ENCODE results near the gene LRRC4C.

The LRRC4C gene

DNA sequence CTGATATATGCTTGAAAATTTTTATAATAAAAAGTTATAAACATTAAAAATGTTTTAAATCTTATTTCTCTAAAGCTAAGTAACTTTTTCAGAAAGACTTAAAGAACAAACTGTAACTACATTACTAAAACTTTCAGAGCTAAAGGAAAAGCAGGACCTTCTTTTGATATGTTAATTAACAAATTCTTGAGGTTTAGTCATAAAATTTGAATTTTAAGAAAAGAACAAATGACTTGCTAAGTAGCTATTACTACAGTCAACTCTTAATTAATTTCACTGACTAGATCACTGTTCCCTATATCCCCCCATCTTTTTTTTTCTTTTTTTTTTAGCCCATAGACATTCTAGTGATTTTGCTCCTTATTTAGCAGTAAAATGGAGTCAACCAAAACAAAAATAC lies 344.4 kb downstream of the LRRC4C start:
- Mint-ChIP-seq H3K4me3 (no peak overlapping the region), H3K27ac (ENCODE audit: low read depth) (no peak overlapping the region)
- no peak for DNase-seq (ENCODE audit: low spot score in 2 of 2)

DNA sequence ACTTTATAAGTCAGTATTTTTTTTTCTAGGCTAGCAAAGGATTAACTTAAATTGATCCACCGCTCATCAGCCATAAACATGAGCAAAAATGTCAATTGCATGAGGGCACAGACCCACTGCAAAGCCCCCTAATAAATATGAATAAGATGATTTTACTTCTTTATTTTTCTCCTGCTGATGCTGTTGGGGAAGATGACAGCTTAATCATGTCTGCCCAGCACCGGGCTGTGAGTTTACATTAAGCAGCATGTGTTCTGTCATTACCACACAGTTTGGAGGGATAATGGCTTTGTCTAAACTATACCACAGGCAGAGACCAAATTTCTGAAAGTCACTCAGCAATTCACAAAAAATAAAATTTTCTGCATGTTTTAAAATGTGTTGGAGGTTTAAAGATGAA lies 346.3 kb downstream of the LRRC4C start:
- Mint-ChIP-seq H3K4me3 (no peak overlapping the region), H3K27ac (ENCODE audit: low read depth) (no peak overlapping the region), H3K36me3 (ENCODE audit: insufficient read depth) (no peaks in the 10 kb centered on the region), H3K9me3 (peaks cover 8% of the 10 kb centered on the region), H3K27me3 (no peaks in the 10 kb centered on the region), H3K4me1 (no peaks in the 10 kb centered on the region)
- DNase-seq (ENCODE audit: low spot score in 2 of 2) = no peak
- no peak for ATAC-seq (replicated peaks; ENCODE audit: extremely low read depth, poor library complexity, severe bottlenecking)

More for the DNA sequence above, 344.4 kb downstream of the LRRC4C start:
- no peak for ATAC-seq (replicated peaks; ENCODE audit: extremely low read depth, poor library complexity, severe bottlenecking)
- H3K9me3 Mint-ChIP-seq = peaks cover 14% of the 10 kb centered on the region
- H3K4me1 Mint-ChIP-seq = no peaks in the 10 kb centered on the region
- no peaks in the 10 kb centered on the region for H3K27me3 Mint-ChIP-seq
- no peaks in the 10 kb centered on the region for H3K36me3 Mint-ChIP-seq (ENCODE audit: insufficient read depth)

- DNase-seq (ENCODE audit: low spot score in 2 of 2) = no peak
- Mint-ChIP-seq H3K4me1 (no peaks in the 10 kb centered on the region), H3K4me3 (no peak overlapping the region), H3K27ac (ENCODE audit: low read depth) (no peak overlapping the region), H3K36me3 (ENCODE audit: insufficient read depth) (no peaks in the 10 kb centered on the region), H3K27me3 (no peaks in the 10 kb centered on the region), H3K9me3 (peaks cover 2% of the 10 kb centered on the region)
- ATAC-seq (replicated peaks; ENCODE audit: extremely low read depth, poor library complexity, severe bottlenecking) = no peak
Observed at GRCh38 chr11:41110527-41110926, 348.9 kb downstream of the LRRC4C start.

GRCh38 chr11:41102471-41102870 lies 357.0 kb downstream of the LRRC4C start:
- ATAC-seq (replicated peaks; ENCODE audit: extremely low read depth, poor library complexity, severe bottlenecking) = no peak
- Mint-ChIP-seq H3K27ac (ENCODE audit: low read depth) (no peak overlapping the region), H3K9me3 (peaks cover 25% of the 10 kb centered on the region), H3K4me3 (no peak overlapping the region), H3K27me3 (no peaks in the 10 kb centered on the region), H3K4me1 (no peaks in the 10 kb centered on the region), H3K36me3 (ENCODE audit: insufficient read depth) (no peaks in the 10 kb centered on the region)
- DNase-seq (ENCODE audit: low spot score in 2 of 2) = no peak

DNA sequence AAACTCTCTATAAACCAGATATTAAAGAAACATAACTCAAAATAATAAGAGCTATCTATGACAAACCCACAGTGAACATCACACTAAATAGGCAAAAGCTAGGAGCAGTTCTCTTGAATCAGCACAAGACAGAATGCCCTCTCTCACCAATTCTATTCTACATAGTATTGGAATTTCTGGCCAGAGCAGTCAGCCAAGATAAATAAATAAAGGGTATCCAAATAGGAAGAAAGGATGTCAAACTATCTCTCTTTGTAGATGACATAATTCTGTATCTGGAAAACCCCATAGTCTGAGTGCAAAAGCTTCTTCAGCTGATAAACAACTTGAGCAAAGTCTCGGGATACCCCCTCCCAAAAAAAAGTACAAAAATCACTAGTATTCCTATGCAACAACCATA lies 359.8 kb downstream of the LRRC4C start:
- ATAC-seq (replicated peaks; ENCODE audit: extremely low read depth, poor library complexity, severe bottlenecking) (no peak), DNase-seq (ENCODE audit: low spot score in 2 of 2) (no peak)
- Mint-ChIP-seq H3K4me3 (no peak overlapping the region), H3K27me3 (no peaks in the 10 kb centered on the region), H3K36me3 (ENCODE audit: insufficient read depth) (no peaks in the 10 kb centered on the region), H3K27ac (ENCODE audit: low read depth) (no peak overlapping the region), H3K9me3 (peaks cover 24% of the 10 kb centered on the region), H3K4me1 (no peaks in the 10 kb centered on the region)

DNA sequence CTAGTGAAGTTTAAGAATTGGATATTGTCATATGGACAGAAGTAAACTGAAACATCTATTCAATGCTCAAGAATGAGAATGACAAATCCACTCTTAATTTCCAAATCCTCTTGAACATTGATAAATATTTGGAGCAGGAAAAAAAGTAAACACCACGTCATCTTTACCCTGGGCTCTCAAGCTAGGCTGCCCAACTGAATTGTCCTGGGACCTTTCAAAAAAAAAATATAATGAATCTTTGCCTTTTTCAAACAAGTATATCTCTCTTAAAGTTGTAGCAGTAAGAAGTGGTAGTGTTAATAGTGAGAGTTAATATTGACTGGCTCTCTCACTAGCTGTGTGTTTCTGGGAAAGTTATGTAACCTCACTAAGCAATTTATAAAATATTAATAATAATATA lies 374.3 kb downstream of the LRRC4C start:
- Mint-ChIP-seq H3K36me3 (ENCODE audit: insufficient read depth) (no peaks in the 10 kb centered on the region), H3K4me1 (no peaks in the 10 kb centered on the region), H3K9me3 (peaks cover 7% of the 10 kb centered on the region), H3K27ac (ENCODE audit: low read depth) (no peak overlapping the region), H3K4me3 (no peak overlapping the region), H3K27me3 (no peaks in the 10 kb centered on the region)
- ATAC-seq (replicated peaks; ENCODE audit: extremely low read depth, poor library complexity, severe bottlenecking) (no peak), DNase-seq (ENCODE audit: low spot score in 2 of 2) (no peak)

- Mint-ChIP-seq H3K9me3 (peaks cover 18% of the 10 kb centered on the region), H3K4me1 (no peaks in the 10 kb centered on the region), H3K4me3 (no peak overlapping the region), H3K36me3 (ENCODE audit: insufficient read depth) (no peaks in the 10 kb centered on the region), H3K27ac (ENCODE audit: low read depth) (no peak overlapping the region), H3K27me3 (no peaks in the 10 kb centered on the region)
- DNase-seq (ENCODE audit: low spot score in 2 of 2) (no peak), ATAC-seq (replicated peaks; ENCODE audit: extremely low read depth, poor library complexity, severe bottlenecking) (no peak)
Observed at GRCh38 chr11:41081756-41082285, 377.6 kb downstream of the LRRC4C start.

GRCh38 chr11:41074318-41074717 lies 385.1 kb downstream of the LRRC4C start:
- DNase-seq (ENCODE audit: low spot score in 2 of 2) (no peak), ATAC-seq (replicated peaks; ENCODE audit: extremely low read depth, poor library complexity, severe bottlenecking) (no peak)
- Mint-ChIP-seq H3K36me3 (ENCODE audit: insufficient read depth) (peaks cover 2% of the 10 kb centered on the region), H3K27me3 (no peaks in the 10 kb centered on the region), H3K4me3 (no peak overlapping the region), H3K4me1 (no peaks in the 10 kb centered on the region), H3K27ac (ENCODE audit: low read depth) (no peak overlapping the region), H3K9me3 (peaks cover 34% of the 10 kb centered on the region)

DNA sequence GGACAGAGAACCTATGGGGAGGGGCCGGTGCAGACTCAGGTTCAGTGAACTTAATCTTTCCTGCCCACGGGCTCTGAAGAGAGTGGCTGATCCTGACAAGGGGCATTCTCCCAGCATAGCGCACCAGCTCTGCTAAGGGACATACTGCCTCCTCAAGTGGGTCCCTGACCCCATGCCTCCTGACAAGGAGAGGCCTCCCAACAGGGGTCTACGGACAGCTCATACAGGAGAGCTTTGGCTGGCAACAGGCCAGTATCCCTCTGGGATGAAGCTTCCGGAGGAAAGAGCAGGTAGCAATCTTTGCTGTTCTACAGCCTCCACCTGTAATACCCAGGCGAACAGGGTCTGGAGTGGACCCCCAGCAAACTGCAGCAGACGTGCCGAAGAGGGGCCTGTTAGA lies 394.0 kb downstream of the LRRC4C start:
- Mint-ChIP-seq H3K9me3 (peaks cover 43% of the 10 kb centered on the region), H3K4me3 (no peak overlapping the region), H3K27me3 (no peaks in the 10 kb centered on the region), H3K36me3 (ENCODE audit: insufficient read depth) (no peaks in the 10 kb centered on the region), H3K4me1 (no peaks in the 10 kb centered on the region), H3K27ac (ENCODE audit: low read depth) (no peak overlapping the region)
- no peak for ATAC-seq (replicated peaks; ENCODE audit: extremely low read depth, poor library complexity, severe bottlenecking)
- no peak for DNase-seq (ENCODE audit: low spot score in 2 of 2)

GRCh38 chr11:41058138-41058537 lies 401.3 kb downstream of the LRRC4C start:
- no peaks in the 10 kb centered on the region for H3K4me1 Mint-ChIP-seq
- DNase-seq (ENCODE audit: low spot score in 2 of 2) (no peak), ATAC-seq (replicated peaks; ENCODE audit: extremely low read depth, poor library complexity, severe bottlenecking) (no peak)
- H3K9me3 Mint-ChIP-seq = peaks cover 23% of the 10 kb centered on the region
- no peaks in the 10 kb centered on the region for H3K27me3 Mint-ChIP-seq
- H3K36me3 Mint-ChIP-seq (ENCODE audit: insufficient read depth) = no peaks in the 10 kb centered on the region
- H3K27ac Mint-ChIP-seq (ENCODE audit: low read depth) = no peak overlapping the region
- no peak overlapping the region for H3K4me3 Mint-ChIP-seq

DNA sequence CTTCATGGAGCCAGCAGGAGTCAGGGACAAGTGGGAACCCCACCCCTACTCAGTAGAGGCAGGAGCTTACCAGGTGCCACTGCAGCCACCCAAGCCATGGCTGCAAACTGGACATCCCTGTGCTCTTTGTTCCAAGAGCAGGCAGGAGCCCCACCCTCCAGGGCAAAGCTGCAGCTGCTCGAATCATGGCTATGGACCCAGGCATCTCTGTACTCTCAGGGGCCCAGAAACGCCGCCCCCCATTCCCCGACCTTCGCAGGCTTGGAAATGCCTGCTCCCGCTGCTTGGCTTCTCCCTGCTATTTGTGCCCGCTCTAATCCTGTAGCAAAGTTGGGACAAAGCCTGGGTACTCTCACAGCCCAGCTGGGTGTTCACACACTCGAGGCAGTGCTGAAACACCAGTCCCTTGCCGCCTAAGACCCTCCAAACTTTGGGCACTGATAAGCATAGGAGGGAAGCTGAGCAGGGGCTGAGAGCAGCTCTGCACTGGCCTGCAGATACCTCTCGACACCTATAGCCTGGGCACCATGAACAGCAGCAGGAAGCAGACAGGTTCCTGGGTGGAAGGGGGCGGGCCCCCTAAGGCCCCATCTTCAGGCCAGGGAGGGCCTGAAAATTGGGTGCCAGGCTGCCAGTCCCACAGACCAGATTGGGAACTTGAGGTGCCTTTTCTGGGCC lies 402.4 kb downstream of the LRRC4C start:
- Mint-ChIP-seq H3K4me3 (no peak overlapping the region), H3K4me1 (no peaks in the 10 kb centered on the region), H3K27me3 (no peaks in the 10 kb centered on the region), H3K27ac (ENCODE audit: low read depth) (no peak overlapping the region), H3K36me3 (ENCODE audit: insufficient read depth) (no peaks in the 10 kb centered on the region), H3K9me3 (peaks cover 23% of the 10 kb centered on the region)
- DNase-seq (ENCODE audit: low spot score in 2 of 2) (no peak), ATAC-seq (replicated peaks; ENCODE audit: extremely low read depth, poor library complexity, severe bottlenecking) (no peak)

- ATAC-seq (replicated peaks; ENCODE audit: extremely low read depth, poor library complexity, severe bottlenecking) (no peak), DNase-seq (ENCODE audit: low spot score in 2 of 2) (no peak)
- H3K4me1 Mint-ChIP-seq = no peaks in the 10 kb centered on the region
- H3K27me3 Mint-ChIP-seq = no peaks in the 10 kb centered on the region
- H3K36me3 Mint-ChIP-seq (ENCODE audit: insufficient read depth) = no peaks in the 10 kb centered on the region
- H3K4me3 Mint-ChIP-seq = no peak overlapping the region
- peaks cover 25% of the 10 kb centered on the region for H3K9me3 Mint-ChIP-seq
- no peak overlapping the region for H3K27ac Mint-ChIP-seq (ENCODE audit: low read depth)
Observed at GRCh38 chr11:41053894-41054293, 405.6 kb downstream of the LRRC4C start.

DNA sequence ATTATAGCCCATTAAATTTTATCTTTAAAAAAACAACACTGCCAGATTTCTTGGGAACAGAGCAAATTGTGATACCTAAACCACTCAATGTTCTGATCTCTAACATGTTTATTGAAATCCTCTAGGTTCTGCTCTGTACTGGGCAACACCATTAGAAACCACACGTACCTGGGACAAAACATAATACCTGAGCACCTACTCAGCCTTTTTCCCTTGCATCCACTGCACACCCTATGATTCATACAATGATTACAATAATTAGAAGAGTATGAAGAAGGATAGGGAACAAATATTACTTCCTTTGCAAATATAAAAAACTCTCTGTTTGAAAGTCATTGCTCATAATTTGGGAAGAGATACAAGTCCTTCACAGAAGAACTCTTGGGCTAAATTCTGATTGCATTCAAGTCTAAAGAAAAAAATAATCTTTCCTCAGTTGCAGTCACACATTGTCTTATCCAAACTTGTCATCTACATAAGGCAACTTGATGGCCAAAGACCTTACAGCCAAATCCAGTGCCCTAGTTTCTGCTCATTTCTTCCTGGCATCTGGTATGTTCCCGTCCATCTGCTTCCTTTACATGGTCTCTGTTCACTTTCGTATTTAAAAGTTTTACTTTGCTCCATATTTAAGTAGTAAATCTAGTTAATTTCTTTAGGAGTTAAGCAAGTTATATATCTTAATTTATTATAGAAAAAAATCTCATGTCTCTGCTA lies 407.4 kb downstream of the LRRC4C start:
- ATAC-seq (replicated peaks; ENCODE audit: extremely low read depth, poor library complexity, severe bottlenecking) (no peak), DNase-seq (ENCODE audit: low spot score in 2 of 2) (no peak)
- Mint-ChIP-seq H3K4me3 (no peak overlapping the region), H3K9me3 (peaks cover 30% of the 10 kb centered on the region), H3K36me3 (ENCODE audit: insufficient read depth) (no peaks in the 10 kb centered on the region), H3K4me1 (no peaks in the 10 kb centered on the region), H3K27me3 (no peaks in the 10 kb centered on the region), H3K27ac (ENCODE audit: low read depth) (no peak overlapping the region)
